OCI-LY1 (cell line): Measurements from ENCODE around the gene COX6B2.

Experiments
- CTCF ChIP-seq: fragments of 200-600 bp; sonication (generic), shearing (Covaris generic); IDR thresholded peaks from 2 replicates; pipeline ENCODE4 v1.5.1; 2017; ENCODE audit warnings: mild to moderate bottlenecking, antibody characterized with exemption, low read length, moderate library complexity, mixed read lengths
- EZH2 ChIP-seq: fragments of 200-600 bp; sonication (generic), shearing (Covaris generic); IDR thresholded peaks from 2 replicates; pipeline ENCODE4 v1.8.0; 2017; ENCODE audit warnings: borderline replicate concordance, mixed run types, mild to moderate bottlenecking, antibody characterized with exemption, low read length, moderate library complexity, mixed read lengths

- TF ChIP-seq CTCF (no peak), EZH2 (no peak)
Observed at GRCh38 chr19:55384131-55384919, 29.8 kb upstream of the COX6B2 start, which contains the start of gene TMEM238.
